HL-60 (cell line): ENCODE measurements around the gene SYT9.

Experiments used
- DNase-seq, 2 experiments: peaks; one replicate each; pipeline ENCODE4 v3.0.0-alpha.2; 2010 to 2020; ENCODE audit warnings: low read depth in 1 of 2, low spot score in 1 of 2
- H3K27ac ChIP-seq: fragments of 250-450 bp; sonication (Bioruptor Pico); replicated peaks from 2 replicates; pipeline ENCODE4 v1.5.1; 2020; ENCODE audit warnings: mild to moderate bottlenecking, moderate library complexity
- H3K27me3 ChIP-seq: fragments of 250-450 bp; sonication (Bioruptor Pico); 2 replicates; pipeline ENCODE4 v1.5.1; 2021; ENCODE audit warnings: mild to moderate bottlenecking, moderate library complexity; ENCODE audit not compliant: insufficient read depth, poor library complexity, severe bottlenecking
- H3K4me3 ChIP-seq: replicated peaks from 2 replicates; pipeline ENCODE4 v1.5.1; 2011; ENCODE audit warnings: mild to moderate bottlenecking, control low read depth, low read length; ENCODE audit not compliant: insufficient read depth
- GABPA ChIP-seq: IDR thresholded peaks from 2 replicates; pipeline ENCODE4 v1.6.1; 2012; ENCODE audit warnings: low read depth
- POLR2AphosphoS5 ChIP-seq: IDR thresholded peaks from 2 replicates; pipeline ENCODE4 v1.6.1; 2012; ENCODE audit warnings: low read depth
- SPI1 ChIP-seq: IDR thresholded peaks from 2 replicates; pipeline ENCODE4 v1.6.1; 2012; ENCODE audit warnings: low read depth, mild to moderate bottlenecking, borderline replicate concordance
- TF ChIP-seq, protein P1 (sequence below): IDR thresholded peaks from one replicate; pipeline ENCODE4 v1.5.1; 2011; ENCODE audit warnings: low read length, control low read depth, inconsistent platforms; ENCODE audit not compliant: insufficient read depth
- TF ChIP-seq, protein P2 (sequence below): IDR thresholded peaks from 2 replicates; pipeline ENCODE4 v1.6.1; 2012; ENCODE audit warnings: low read depth; ENCODE audit not compliant: insufficient replicate concordance

The SYT9 gene

DNA sequence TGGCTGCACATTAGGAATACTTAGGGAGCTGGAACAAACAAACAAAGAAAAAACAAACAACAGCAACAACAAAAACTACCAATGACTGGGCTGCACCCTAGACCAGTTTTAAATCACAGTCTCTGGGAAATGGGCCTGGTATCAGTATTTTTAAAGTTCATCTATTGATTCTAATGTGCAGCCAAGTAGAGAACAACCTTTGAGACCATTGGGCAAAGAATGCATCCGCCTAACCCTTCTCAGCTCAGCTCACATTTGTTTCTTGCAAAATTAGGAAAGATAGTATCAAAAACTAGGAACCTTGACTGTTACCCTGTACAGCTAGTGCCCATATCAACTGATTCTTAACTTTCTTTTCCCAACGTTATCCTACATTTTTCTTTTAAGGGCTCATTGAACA lies 5.2 kb downstream of the SYT9 start:
- Histone ChIP-seq H3K4me3 (no peak overlapping the region), H3K27ac (no peak overlapping the region), H3K27me3 (peaks cover 19% of the 10 kb centered on the region)
- DNase-seq = no peak
- TF ChIP-seq, protein P1, sequence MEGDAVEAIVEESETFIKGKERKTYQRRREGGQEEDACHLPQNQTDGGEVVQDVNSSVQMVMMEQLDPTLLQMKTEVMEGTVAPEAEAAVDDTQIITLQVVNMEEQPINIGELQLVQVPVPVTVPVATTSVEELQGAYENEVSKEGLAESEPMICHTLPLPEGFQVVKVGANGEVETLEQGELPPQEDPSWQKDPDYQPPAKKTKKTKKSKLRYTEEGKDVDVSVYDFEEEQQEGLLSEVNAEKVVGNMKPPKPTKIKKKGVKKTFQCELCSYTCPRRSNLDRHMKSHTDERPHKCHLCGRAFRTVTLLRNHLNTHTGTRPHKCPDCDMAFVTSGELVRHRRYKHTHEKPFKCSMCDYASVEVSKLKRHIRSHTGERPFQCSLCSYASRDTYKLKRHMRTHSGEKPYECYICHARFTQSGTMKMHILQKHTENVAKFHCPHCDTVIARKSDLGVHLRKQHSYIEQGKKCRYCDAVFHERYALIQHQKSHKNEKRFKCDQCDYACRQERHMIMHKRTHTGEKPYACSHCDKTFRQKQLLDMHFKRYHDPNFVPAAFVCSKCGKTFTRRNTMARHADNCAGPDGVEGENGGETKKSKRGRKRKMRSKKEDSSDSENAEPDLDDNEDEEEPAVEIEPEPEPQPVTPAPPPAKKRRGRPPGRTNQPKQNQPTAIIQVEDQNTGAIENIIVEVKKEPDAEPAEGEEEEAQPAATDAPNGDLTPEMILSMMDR = no peak
- TF ChIP-seq, protein P2, sequence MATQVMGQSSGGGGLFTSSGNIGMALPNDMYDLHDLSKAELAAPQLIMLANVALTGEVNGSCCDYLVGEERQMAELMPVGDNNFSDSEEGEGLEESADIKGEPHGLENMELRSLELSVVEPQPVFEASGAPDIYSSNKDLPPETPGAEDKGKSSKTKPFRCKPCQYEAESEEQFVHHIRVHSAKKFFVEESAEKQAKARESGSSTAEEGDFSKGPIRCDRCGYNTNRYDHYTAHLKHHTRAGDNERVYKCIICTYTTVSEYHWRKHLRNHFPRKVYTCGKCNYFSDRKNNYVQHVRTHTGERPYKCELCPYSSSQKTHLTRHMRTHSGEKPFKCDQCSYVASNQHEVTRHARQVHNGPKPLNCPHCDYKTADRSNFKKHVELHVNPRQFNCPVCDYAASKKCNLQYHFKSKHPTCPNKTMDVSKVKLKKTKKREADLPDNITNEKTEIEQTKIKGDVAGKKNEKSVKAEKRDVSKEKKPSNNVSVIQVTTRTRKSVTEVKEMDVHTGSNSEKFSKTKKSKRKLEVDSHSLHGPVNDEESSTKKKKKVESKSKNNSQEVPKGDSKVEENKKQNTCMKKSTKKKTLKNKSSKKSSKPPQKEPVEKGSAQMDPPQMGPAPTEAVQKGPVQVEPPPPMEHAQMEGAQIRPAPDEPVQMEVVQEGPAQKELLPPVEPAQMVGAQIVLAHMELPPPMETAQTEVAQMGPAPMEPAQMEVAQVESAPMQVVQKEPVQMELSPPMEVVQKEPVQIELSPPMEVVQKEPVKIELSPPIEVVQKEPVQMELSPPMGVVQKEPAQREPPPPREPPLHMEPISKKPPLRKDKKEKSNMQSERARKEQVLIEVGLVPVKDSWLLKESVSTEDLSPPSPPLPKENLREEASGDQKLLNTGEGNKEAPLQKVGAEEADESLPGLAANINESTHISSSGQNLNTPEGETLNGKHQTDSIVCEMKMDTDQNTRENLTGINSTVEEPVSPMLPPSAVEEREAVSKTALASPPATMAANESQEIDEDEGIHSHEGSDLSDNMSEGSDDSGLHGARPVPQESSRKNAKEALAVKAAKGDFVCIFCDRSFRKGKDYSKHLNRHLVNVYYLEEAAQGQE = no peak
- TF ChIP-seq POLR2AphosphoS5 (no peak), SPI1 (no peak), GABPA (no peak)

DNA sequence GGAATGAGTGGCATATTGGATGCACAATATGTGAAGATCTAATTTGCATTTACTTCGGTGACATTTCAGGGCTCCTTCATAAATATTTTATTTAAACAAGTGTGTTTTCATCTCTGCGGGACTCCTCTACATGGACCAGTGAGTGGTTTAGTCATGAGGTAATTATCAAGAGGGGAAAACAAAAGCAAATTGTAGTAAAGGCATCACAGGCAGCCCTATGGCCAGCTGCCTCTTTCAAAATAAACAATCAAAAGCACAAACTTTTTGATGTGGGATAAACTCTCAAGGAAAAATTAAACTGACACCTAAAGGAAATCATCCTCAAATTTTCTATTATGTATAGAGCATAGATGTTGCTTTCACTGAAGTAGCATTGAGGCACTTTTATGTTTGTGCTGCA lies 6.0 kb downstream of the SYT9 start:
- TF ChIP-seq SPI1 = no peak
- TF ChIP-seq, protein P2 = no peak
- no peak overlapping the region for H3K27ac ChIP-seq
- peaks cover 13% of the 10 kb centered on the region for H3K27me3 ChIP-seq
- no peak overlapping the region for H3K4me3 ChIP-seq
- no peak for DNase-seq

DNA sequence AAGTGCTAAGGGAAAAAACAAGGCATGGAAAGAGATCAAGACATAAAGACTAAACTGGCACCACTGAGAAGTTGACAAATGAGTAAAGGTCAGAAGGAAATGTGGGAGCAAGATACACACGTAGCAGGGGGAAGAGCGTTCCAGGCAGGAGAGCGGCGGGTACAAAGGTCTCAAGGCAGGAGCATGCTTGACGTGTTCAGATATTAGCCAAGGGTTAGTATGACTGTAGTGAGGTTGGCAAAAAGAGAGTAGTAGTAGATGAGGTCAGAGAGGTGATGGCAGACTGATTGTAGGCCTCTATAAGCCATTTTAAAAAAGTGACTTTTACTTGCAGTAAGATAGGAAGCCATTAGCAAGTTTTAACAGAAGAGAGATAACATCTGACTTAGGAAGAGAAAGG lies 9.9 kb downstream of the SYT9 start:
- no peak for DNase-seq
- Histone ChIP-seq H3K4me3 (no peak overlapping the region), H3K27ac (no peak overlapping the region)

More for the DNA sequence above, 9.9 kb downstream of the SYT9 start:
- H3K27me3 ChIP-seq = peaks cover 8% of the 10 kb centered on the region
- TF ChIP-seq, protein P2 = no peak
- TF ChIP-seq SPI1 (no peak), POLR2AphosphoS5 (no peak), GABPA (no peak)
- TF ChIP-seq, protein P1 = no peak
